NCI-H526 treated with DMSO at 0.1 percent for 48 hours (cell line): Measurements from ENCODE around the gene ABCA13.

Source experiments
- DNase-seq: peaks from one replicate; lab custom pipeline; 2025; lab: John Stamatoyannopoulos, UW

ABCA13 gene

GRCh38 chr7:48643431-48644013 lies 472.3 kb downstream of the ABCA13 start:
- DNase-seq = no peak

- no peak for DNase-seq
Measured at GRCh38 chr7:48658138-48658537, 486.9 kb downstream of the ABCA13 start.

GRCh38 chr7:48660306-48660870 lies 489.1 kb downstream of the ABCA13 start:
- DNase-seq = no peak

DNA sequence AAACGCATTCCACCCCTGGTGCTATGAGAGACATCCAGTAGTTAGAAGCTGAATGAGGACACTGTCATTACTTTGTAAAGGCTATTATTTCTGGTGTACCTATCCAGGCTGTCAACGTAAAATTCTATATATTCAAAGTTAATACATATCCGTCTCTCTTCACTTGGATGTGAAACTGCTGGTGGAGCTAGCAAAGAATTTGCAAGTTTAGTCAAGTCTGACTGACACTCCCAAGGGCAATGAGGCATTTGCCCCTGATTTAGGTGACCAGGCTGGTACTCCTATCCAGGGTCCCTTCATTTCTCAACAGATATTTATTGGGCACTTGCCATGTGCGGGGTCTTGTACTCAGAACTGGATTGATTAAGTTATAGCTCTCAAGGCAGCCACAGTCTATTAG lies 493.0 kb downstream of the ABCA13 start:
- DNase-seq = no peak

DNA sequence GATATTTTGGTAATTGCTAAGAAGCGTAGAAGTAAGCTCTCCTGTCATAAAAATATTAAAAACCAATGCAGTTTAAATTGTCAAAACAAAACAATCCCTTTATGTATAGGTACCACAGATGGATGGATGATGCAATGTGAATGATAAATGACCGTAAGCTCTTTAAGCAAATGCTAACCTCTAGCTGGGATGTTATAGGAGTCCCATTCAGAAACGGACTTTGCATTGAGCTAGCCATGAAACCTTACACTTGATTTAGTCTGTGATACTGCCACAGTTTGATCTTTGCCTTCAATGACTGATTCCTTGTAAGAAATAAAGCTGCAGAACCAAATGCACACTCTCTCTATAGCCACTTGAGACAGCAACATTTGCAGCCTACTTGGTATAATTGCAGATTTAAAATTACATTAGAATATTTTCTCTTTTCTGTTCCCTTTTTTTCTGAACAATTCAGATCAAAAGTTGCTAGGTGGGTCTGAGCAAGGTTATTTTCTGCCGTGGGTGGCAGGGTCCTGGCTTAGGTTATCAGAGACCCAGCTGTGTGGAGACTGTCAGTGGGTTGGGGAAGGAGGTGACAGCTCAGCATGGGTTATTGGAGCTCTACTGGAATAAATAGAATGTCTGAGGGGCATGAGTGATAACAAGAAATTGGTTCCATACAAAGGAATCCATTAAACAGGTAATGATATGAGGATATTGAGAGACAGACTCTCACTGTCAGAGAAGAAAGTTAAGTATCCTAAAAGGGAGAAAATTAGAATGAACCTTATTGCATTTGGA lies 494.3 kb downstream of the ABCA13 start:
- DNase-seq = no peak

GRCh38 chr7:48667407-48667806 lies 496.1 kb downstream of the ABCA13 start:
- no peak for DNase-seq

- DNase-seq = no peak
Measured at GRCh38 chr7:48671656-48672055, 500.4 kb downstream of the ABCA13 start.

DNA sequence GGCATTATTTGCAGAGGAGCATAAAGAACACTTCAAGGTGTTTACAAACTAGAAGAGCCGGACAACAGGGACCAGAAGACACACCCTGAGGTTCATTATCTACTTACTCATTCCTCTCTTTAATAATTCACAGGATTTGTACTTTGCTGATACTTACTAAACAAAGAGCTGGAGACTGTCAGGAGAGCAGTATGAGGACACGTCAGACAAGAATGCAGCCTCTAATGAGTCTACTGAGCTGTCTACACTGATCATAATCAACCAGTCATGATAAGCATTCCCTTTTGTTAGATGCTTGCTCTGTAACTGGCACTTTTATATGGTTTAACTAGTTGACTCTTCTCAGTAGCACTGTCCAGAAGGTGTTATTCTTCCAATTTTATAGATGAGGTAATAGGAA lies 509.7 kb downstream of the ABCA13 start:
- DNase-seq = no peak

GRCh38 chr7:48691788-48692187 lies 520.5 kb downstream of the ABCA13 start:
- DNase-seq = no peak
